HL-60 (cell line): Measurements from ENCODE around the gene TMEM255B.

Source experiments
- SPI1 ChIP-seq: IDR thresholded peaks from 2 replicates; pipeline ENCODE4 v1.6.1; 2012; ENCODE audit warnings: low read depth, mild to moderate bottlenecking, borderline replicate concordance
- TF ChIP-seq, protein P1 (sequence below): IDR thresholded peaks from one replicate; pipeline ENCODE4 v1.5.1; 2011; ENCODE audit warnings: low read length, control low read depth, inconsistent platforms; ENCODE audit not compliant: insufficient read depth

- no peak for TF ChIP-seq SPI1
- TF ChIP-seq, protein P1, sequence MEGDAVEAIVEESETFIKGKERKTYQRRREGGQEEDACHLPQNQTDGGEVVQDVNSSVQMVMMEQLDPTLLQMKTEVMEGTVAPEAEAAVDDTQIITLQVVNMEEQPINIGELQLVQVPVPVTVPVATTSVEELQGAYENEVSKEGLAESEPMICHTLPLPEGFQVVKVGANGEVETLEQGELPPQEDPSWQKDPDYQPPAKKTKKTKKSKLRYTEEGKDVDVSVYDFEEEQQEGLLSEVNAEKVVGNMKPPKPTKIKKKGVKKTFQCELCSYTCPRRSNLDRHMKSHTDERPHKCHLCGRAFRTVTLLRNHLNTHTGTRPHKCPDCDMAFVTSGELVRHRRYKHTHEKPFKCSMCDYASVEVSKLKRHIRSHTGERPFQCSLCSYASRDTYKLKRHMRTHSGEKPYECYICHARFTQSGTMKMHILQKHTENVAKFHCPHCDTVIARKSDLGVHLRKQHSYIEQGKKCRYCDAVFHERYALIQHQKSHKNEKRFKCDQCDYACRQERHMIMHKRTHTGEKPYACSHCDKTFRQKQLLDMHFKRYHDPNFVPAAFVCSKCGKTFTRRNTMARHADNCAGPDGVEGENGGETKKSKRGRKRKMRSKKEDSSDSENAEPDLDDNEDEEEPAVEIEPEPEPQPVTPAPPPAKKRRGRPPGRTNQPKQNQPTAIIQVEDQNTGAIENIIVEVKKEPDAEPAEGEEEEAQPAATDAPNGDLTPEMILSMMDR: no peak
These were observed 45.1 kb downstream of the TMEM255B start for GRCh38 chr13:113804017-113804702.
